ENCODE measurements around the gene RAB3GAP2. TPM values are rescaled to one million over a fixed set of nuclear protein-coding genes. Genes with fewer than 3 reads are reported as not detected.
A peak's percentile ranks its signal among the peaks of the same experiment; 100 is the strongest.

The RAB3GAP2 gene
- total and polyA plus RNA-seq, 10 of the 15 experiments (the other 5 are each of a cell fraction or from before 2014, with no cell fraction given) = 11.9 to 51.1 (median 24.4) TPM

- no peak for TF ChIP-seq SRF (IDR thresholded peaks at IDR 0.05; ENCODE audit: low read depth in 2 of 2, low read length in 2 of 2)
- no peak for TF ChIP-seq NFYA (IDR thresholded peaks at IDR 0.05; ENCODE audit: borderline replicate concordance, low read depth, low read length)
- TF ChIP-seq KDM1A (IDR thresholded peaks at IDR 0.05; ENCODE audit: borderline replicate concordance) = no peak
- no peak for TF ChIP-seq FOXM1 (IDR thresholded peaks at IDR 0.05; ENCODE audit: low read depth, low read length)
- TF ChIP-seq TARDBP (IDR thresholded peaks at IDR 0.05; ENCODE audit: borderline replicate concordance) = no peak
These were observed 46.3 kb downstream of the RAB3GAP2 start (continued) for GRCh38 chr1:220225957-220226356.

GRCh38 chr1:220224611-220225124, 47.6 kb downstream of the RAB3GAP2 start:
- ChIA-PET POLR2A (interaction anchor here (0.8 to 1.4 kb wide), 3 partner anchors 14 to 46 kb away, joined by 3 to 7 read pairs (median 4); no protein-coding TSS in a partner anchor), CTCF (interaction anchor here (0.5 to 4.6 kb wide), 6 partner anchors 9 to 116 kb away, joined by 3 to 29 read pairs (median 5); no protein-coding TSS in a partner anchor), RAD21 (ENCODE audit: unreplicated experiment) (interaction anchor here (1.0 to 18.1 kb wide), 5 partner anchors 11 to 72 kb away, joined by 3 to 189 read pairs (median 4); partner anchors contain the start of gene RAB3GAP2), SMC1A (ENCODE audit: uncharacterized antibody, unreplicated experiment) (interaction anchor here (0.6 to 2.4 kb wide), 9 partner anchors 11 to 548 kb away, joined by 3 to 15 read pairs (median 5); partner anchors contain the start of gene RAB3GAP2)
- ATAC-seq (no peak), FAIRE-seq (no peak), DNase-seq (ENCODE audit: low read depth, low spot score) (no peak)
- Histone ChIP-seq H3K36me3 (ENCODE audit: control insufficient read depth in 2 of 2, insufficient read depth in 2 of 2, low read length in 1 of 2) (no peaks in the 10 kb centered on the region), H3K4me1 (ENCODE audit: control insufficient read depth, insufficient read depth, low read length) (peaks cover 10% of the 10 kb centered on the region), H3K9me3 (replicated peaks; ENCODE audit: control insufficient read depth, insufficient read depth, low read length) (no peaks in the 10 kb centered on the region; the same call in 2 of the 3 replicates), H3K27ac (ENCODE audit: control insufficient read depth, insufficient read depth) (no peak overlapping the region), H3K79me2 (ENCODE audit: control insufficient read depth, insufficient read depth, low read length) (peaks cover 67% of the 10 kb centered on the region), H2AFZ (ENCODE audit: control insufficient read depth, low read depth, low read length) (no peak overlapping the region), H3K4me2 (ENCODE audit: control insufficient read depth, insufficient read depth) (peak overlapping the region; percentile 43), H3K27me3 (replicated peaks in 1 of 2; ENCODE audit: control insufficient read depth in 2 of 2, insufficient read depth in 2 of 2, low read length in 1 of 2) (no peaks in the 10 kb centered on the region), H4K20me1 (ENCODE audit: control insufficient read depth, insufficient read depth) (no peaks in the 10 kb centered on the region), H3K9ac (ENCODE audit: control insufficient read depth, insufficient read depth, low read length) (no peak overlapping the region), H3K4me3 (no peak overlapping the region)
- intact Hi-C loops (cut with micrococcal nuclease; ENCODE audit: unreplicated experiment) (no loop called here), in situ Hi-C loops (cut with MboI) (loop anchor here (25.0 kb wide), 1 partner anchor 1037 kb away; no protein-coding TSS in a partner anchor)
- no TSS peak for BruUV-seq (replicated peaks)
- TF ChIP-seq POLR2AphosphoS2 (IDR thresholded peaks at IDR 0.05; ENCODE audit: low read depth, low read length) (no peak), MYC (IDR thresholded peaks at IDR 0.05; ENCODE audit: insufficient read depth, insufficient read length, insufficient replicate concordance, low read length, severe bottlenecking) (no peak), ZBTB11 (CRISPR knock-in tag; IDR thresholded peaks at IDR 0.05) (no peak)
- WGBS (ENCODE audit: insufficient coverage, insufficient replicate concordance, low lambda C conversion rate, missing lambda C conversion rate) = 100% methylated on average over 1 of the region's 1 CpG
